ENCODE data around the gene CCDC97.

- no peak for TF ChIP-seq CTCF (conservative IDR thresholded peaks at IDR 0.05)
- TF ChIP-seq EZH2 (IDR thresholded peaks at IDR 0.05; ENCODE audit: low read depth) = no peak
These were observed 49.8 kb downstream of the CCDC97 start for GRCh38 chr19:41359741-41360140.
